OCI-LY3 (cell line): ENCODE data around the gene TBC1D16.

Source experiments
- EZH2phosphoT487 ChIP-seq: fragments of 200-600 bp; shearing (Covaris generic); IDR thresholded peaks from 2 replicates; pipeline ENCODE4 v1.6.1; 2018; ENCODE audit warnings: antibody characterized with exemption, mixed run types, low read depth
- TF ChIP-seq, protein P1 (sequence below): fragments of 200-600, 300-600 bp; sonication (generic); IDR thresholded peaks from 2 replicates; pipeline ENCODE4 v1.5.1; 2014; ENCODE audit warnings: antibody characterized with exemption, low read length, low read depth

DNA sequence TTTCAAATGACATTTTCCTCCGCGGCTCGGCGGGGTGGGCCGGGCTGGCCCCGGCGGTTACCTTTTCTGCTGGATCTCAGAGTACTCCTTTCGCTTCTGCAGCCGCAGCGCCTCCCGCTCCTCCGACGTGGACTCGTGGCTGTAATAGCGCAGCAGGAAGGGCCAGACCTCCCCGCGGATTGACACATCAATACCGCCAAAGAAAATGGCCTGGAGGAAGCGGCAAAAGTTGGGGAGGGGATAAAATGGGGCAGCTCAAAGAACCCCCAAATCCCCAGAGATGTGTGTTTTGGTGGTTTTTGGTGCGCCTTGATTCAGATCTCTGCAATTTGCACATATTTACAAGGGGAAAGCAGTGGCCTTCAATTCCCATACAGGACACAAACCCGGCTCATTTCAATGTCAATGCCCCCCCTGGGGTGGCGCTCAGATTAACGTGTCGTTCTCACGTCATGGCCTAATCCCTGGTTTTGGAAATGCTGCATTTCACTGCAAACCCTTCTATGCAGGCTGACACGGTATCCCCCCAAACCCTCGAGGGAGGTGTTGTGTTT, 85.9 kb downstream of the TBC1D16 start:
- TF ChIP-seq, protein P1, sequence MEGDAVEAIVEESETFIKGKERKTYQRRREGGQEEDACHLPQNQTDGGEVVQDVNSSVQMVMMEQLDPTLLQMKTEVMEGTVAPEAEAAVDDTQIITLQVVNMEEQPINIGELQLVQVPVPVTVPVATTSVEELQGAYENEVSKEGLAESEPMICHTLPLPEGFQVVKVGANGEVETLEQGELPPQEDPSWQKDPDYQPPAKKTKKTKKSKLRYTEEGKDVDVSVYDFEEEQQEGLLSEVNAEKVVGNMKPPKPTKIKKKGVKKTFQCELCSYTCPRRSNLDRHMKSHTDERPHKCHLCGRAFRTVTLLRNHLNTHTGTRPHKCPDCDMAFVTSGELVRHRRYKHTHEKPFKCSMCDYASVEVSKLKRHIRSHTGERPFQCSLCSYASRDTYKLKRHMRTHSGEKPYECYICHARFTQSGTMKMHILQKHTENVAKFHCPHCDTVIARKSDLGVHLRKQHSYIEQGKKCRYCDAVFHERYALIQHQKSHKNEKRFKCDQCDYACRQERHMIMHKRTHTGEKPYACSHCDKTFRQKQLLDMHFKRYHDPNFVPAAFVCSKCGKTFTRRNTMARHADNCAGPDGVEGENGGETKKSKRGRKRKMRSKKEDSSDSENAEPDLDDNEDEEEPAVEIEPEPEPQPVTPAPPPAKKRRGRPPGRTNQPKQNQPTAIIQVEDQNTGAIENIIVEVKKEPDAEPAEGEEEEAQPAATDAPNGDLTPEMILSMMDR, result no peak
- TF ChIP-seq EZH2phosphoT487, result no peak
